ENCODE results near the gene NAT8L.

Gene NAT8L

GRCh38 chr4:2063557-2064275 lies 4.6 kb downstream of the NAT8L start:
- no peak for TF ChIP-seq CTCF (conservative IDR thresholded peaks at IDR 0.05)
- TF ChIP-seq ZFX (IDR thresholded peaks at IDR 0.05): no peak
- no peak overlapping the region for H3K27ac ChIP-seq

GRCh38 chr4:2064276-2064991 lies 5.3 kb downstream of the NAT8L start:
- H3K27ac ChIP-seq: no peak overlapping the region
- TF ChIP-seq ZFX (IDR thresholded peaks at IDR 0.05) (no peak), CTCF (conservative IDR thresholded peaks at IDR 0.05) (no peak)

DNA sequence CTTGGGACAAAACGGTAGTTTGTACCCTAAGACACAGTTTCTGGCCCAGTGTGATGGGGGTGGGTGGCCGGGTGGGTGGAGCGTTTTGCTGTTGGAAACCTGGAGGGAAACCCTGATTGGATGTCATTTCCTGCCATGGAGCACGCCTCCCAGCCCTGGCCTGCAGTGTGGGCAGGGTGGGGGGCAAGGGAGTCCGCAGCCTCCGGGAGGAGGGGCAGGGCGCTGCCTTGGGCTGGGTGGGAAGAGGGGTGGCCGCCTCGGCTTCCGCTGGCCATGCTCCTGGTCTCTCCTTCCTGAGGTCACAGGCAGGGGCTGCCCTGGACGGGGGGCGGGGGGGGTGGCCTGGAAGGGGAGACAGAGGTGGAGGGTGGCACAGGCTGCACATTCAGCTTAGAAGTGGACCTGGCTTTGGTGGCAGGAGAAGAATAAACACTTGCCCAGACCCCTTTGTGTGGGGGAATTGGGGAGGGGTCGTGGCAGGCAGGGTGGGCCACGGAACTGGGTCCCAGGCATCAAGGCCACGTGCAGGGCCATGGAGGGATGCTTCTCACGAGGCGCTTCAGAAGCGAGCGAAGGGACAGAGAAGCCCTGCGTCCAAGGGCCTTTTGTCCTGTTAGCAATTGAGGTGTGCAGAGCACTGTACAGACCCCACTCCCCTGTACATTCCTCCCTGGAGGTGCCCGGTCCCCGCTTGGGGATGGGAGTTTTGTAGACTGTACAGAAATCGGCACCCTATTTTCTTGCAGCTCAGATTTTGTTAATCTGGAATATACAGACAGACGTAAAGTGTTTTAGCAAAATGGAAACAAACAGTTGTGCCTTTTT lies 6.2 kb downstream of the NAT8L start:
- no peak for TF ChIP-seq CTCF (conservative IDR thresholded peaks at IDR 0.05)
- no peak for TF ChIP-seq ZFX (IDR thresholded peaks at IDR 0.05)
- no peak overlapping the region for H3K27ac ChIP-seq

- TF ChIP-seq CTCF (conservative IDR thresholded peaks at IDR 0.05) (no peak), ZFX (IDR thresholded peaks at IDR 0.05) (no peak)
- no peak overlapping the region for H3K27ac ChIP-seq
Observed at GRCh38 chr4:2066011-2066551, 7.0 kb downstream of the NAT8L start.

DNA sequence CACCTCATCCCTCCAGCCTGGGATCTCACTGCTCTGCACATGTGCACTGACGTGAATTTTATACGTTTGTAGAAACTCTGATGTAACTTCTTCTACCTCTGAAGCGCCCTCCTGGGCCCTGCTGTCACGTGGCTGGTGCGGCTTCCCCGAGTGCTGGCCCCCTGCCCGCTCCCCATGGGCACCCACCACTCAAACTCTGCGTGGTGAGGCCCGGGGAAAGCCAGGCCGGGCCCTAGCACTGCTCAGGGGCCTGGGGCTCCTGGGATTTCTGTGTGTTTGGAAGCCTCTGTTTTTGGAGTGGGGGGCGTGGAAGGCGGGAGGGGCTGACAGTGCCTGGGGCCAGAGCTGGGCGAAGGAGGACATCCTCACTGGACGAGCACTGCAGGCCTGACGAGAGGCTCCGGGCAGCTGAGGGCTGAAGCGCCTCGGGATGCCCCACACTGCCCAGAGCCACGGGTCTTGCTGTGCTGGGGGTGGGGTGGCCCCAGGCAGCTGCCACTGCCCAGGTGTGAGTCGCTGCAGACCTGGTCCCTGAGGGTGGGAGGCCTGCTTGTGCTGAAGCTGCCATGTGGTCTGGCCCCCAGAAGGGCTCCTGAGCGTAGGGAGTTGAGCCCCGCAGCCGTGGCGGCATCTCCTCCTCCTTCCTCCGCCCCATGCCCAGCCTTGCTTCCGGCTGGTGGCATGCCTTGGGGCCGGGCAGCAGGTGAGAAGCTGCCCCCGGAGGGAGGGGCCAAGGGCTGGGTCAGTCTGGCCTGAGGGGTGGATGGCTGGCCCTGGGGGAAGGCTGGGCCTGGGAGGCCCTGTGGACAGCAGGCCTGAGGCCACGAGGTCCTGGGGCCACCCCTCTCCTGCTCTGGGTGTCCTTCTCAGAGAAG lies 7.7 kb downstream of the NAT8L start:
- TF ChIP-seq ZFX (IDR thresholded peaks at IDR 0.05) (no peak), CTCF (conservative IDR thresholded peaks at IDR 0.05) (no peak)
- H3K27ac ChIP-seq: no peak overlapping the region

DNA sequence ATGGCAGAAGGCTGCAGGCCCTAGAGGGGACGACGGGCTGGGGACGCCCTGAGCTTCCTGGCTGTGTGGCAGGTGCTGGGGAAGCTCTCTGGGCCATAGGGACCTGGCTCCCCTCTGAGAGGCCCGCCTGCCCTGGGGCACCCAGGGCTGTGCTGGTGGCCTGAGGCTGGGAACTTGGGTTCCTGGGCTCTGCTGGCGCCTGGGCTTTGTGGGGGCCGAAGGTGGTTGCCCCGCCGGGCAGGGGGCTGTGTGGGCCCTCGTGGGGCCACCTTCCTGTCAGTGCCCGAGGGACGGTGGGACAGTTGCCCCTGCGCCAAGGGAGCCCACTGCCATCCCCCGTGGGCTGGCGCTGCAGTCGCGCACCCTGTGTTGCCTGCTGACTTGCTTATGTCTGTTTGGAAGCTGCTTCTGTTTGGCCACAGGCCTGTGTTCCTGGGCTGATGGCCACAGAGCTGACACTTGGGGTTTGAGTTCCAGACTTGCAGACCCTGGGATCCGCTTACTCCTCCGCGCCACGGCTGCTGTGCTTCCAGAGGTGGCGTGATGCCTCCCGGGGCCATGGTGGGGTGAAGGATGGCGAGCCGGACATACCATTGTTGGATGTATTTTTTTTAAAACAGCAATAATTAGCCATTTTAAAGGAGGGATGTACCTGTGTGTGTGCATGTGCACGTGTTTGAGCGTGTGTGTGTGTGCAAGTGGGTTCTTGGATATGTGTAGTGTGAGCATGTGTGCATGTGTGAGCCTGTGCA lies 8.5 kb downstream of the NAT8L start:
- TF ChIP-seq CTCF (conservative IDR thresholded peaks at IDR 0.05) (no peak), ZFX (IDR thresholded peaks at IDR 0.05) (no peak)
- no peak overlapping the region for H3K27ac ChIP-seq
